Gastrocnemius medialis (tissue), 4 donors: ENCODE data around the gene OSGIN1.

Experiments
- CTCF ChIP-seq, 5 experiments: fragments of 450-650 bp in 3 of 5; fragments of 200-600 bp in 2 of 5; sonication (generic) in 2 of 5; IDR thresholded peaks in 4 of 5; conservative IDR thresholded peaks in 1 of 5; 1 replicate in 4 of 5; 2 replicates in 1 of 5; pipeline ENCODE4 v1.5.1; 2016 to 2019; ENCODE audit warnings: antibody characterized with exemption in 5 of 5, mild to moderate bottlenecking in 3 of 5, moderate library complexity in 3 of 5
- POLR2A ChIP-seq, 2 donors: fragments of 450-650 bp; IDR thresholded peaks; one replicate each; pipeline ENCODE4 v1.6.1; 2017; ENCODE audit warnings: antibody characterized with exemption in 2 of 2, mild to moderate bottlenecking in 2 of 2, moderate library complexity in 2 of 2

GRCh38 chr16:83937267-83937666 lies 15.8 kb upstream of the OSGIN1 start:
- no peak for TF ChIP-seq CTCF (IDR thresholded peaks at IDR 0.05 in 4 of 5, conservative IDR thresholded peaks at IDR 0.05 in 1 of 5)
- no peak for TF ChIP-seq POLR2A (IDR thresholded peaks at IDR 0.05)
